GM12878 (cell line): ENCODE measurements around the gene ZNF93.

Source experiments
- ATF2 ChIP-seq: IDR thresholded peaks from 2 replicates; pipeline ENCODE4 v1.6.1; 2012; ENCODE audit warnings: low read length, inconsistent platforms
- CHD2 ChIP-seq: IDR thresholded peaks from 2 replicates; pipeline ENCODE4 v1.6.1; 2011; ENCODE audit warnings: low read depth, low read length, improper control_type of control experiment, borderline replicate concordance
- CTCF ChIP-seq, 3 experiments: IDR thresholded peaks in 2 of 3; conservative IDR thresholded peaks in 1 of 3; 2 replicates each; pipeline ENCODE4 v1.5.1; 2011; ENCODE audit warnings: low read depth in 3 of 3, low read length in 3 of 3, mild to moderate bottlenecking in 3 of 3, control low read depth in 2 of 3, moderate library complexity in 2 of 3, inconsistent platforms in 1 of 3, mixed read lengths in 1 of 3; ENCODE audit not compliant: control insufficient read depth in 2 of 3, insufficient read depth in 1 of 3; ENCODE audit errors: extremely low read depth in 1 of 3
- GABPA ChIP-seq: IDR thresholded peaks from 2 replicates; pipeline ENCODE4 v1.6.1; 2014; ENCODE audit warnings: antibody characterized with exemption, low read depth, mild to moderate bottlenecking, inconsistent platforms
- HDAC6 ChIP-seq: fragments of 200-600 bp; sonication (generic); IDR thresholded peaks from one replicate; pipeline ENCODE4 v1.8.0; 2017; ENCODE audit warnings: antibody characterized with exemption; ENCODE audit not compliant: unreplicated experiment
- MXI1 ChIP-seq: fragments of 150-350 bp; IDR thresholded peaks from 2 replicates; pipeline ENCODE4 v1.6.1; 2011; ENCODE audit warnings: low read depth, mild to moderate bottlenecking, inconsistent platforms, low read length, improper control_type of control experiment
- PBX3 ChIP-seq: IDR thresholded peaks from 2 replicates; pipeline ENCODE4 v1.6.1; 2011; ENCODE audit warnings: mild to moderate bottlenecking, low read depth, low read length, moderate library complexity; ENCODE audit not compliant: insufficient replicate concordance
- POLR2A ChIP-seq: IDR thresholded peaks from 2 replicates; pipeline ENCODE4 v1.6.1; 2011; ENCODE audit warnings: low read depth, mild to moderate bottlenecking, low read length
- RBBP5 ChIP-seq: fragments of 200-600 bp; sonication (generic); conservative IDR thresholded peaks from 2 replicates; pipeline ENCODE4 v1.6.1; 2016
- SMAD1 ChIP-seq: fragments of 450-650 bp; IDR thresholded peaks from 2 replicates; pipeline ENCODE4 v1.6.1; 2018; ENCODE audit warnings: mild to moderate bottlenecking, low read depth; ENCODE audit not compliant: partially characterized antibody
- ZNF24 ChIP-seq: fragments of 450-650 bp; IDR thresholded peaks from 2 replicates; pipeline ENCODE4 v1.6.1; 2017; ENCODE audit warnings: antibody characterized with exemption, mild to moderate bottlenecking
- ZNF384 ChIP-seq: IDR thresholded peaks from 2 replicates; pipeline ENCODE4 v1.6.1; 2012; ENCODE audit warnings: low read depth, mild to moderate bottlenecking, low read length, improper control_type of control experiment, borderline replicate concordance
- TF ChIP-seq, protein P1 (sequence below): fragments of 450-650 bp; IDR thresholded peaks from 2 replicates; pipeline ENCODE4 v1.6.1; 2018; ENCODE audit warnings: mild to moderate bottlenecking, low read depth, moderate library complexity; ENCODE audit not compliant: partially characterized antibody

- no peak for TF ChIP-seq CTCF (IDR thresholded peaks at IDR 0.05 in 2 of 3, conservative IDR thresholded peaks at IDR 0.05 in 1 of 3; ENCODE audit: control insufficient read depth in 2 of 3, extremely low read depth in 1 of 3, insufficient read depth in 1 of 3, low read depth in 3 of 3, low read length in 3 of 3)
- TF ChIP-seq ZNF384 = no peak
- no peak for TF ChIP-seq CHD2
- TF ChIP-seq PBX3 = no peak
- TF ChIP-seq ZNF24 = no peak
- no peak for TF ChIP-seq POLR2A
- TF ChIP-seq MXI1 = no peak
- TF ChIP-seq HDAC6 = no peak
- TF ChIP-seq ATF2 = no peak
- TF ChIP-seq, protein P1, sequence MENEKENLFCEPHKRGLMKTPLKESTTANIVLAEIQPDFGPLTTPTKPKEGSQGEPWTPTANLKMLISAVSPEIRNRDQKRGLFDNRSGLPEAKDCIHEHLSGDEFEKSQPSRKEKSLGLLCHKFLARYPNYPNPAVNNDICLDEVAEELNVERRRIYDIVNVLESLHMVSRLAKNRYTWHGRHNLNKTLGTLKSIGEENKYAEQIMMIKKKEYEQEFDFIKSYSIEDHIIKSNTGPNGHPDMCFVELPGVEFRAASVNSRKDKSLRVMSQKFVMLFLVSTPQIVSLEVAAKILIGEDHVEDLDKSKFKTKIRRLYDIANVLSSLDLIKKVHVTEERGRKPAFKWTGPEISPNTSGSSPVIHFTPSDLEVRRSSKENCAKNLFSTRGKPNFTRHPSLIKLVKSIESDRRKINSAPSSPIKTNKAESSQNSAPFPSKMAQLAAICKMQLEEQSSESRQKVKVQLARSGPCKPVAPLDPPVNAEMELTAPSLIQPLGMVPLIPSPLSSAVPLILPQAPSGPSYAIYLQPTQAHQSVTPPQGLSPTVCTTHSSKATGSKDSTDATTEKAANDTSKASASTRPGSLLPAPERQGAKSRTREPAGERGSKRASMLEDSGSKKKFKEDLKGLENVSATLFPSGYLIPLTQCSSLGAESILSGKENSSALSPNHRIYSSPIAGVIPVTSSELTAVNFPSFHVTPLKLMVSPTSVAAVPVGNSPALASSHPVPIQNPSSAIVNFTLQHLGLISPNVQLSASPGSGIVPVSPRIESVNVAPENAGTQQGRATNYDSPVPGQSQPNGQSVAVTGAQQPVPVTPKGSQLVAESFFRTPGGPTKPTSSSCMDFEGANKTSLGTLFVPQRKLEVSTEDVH = no peak
- TF ChIP-seq SMAD1 = no peak
- TF ChIP-seq RBBP5 = no peak
- TF ChIP-seq GABPA = no peak
These were observed 66.1 kb downstream of the ZNF93 start for GRCh38 chr19:19966862-19967261.
